ENCODE measurements around the gene TBC1D1. TPM values are rescaled to one million over a fixed set of nuclear protein-coding genes. Genes with fewer than 3 reads are reported as not detected.

The TBC1D1 gene
- total RNA-seq, 4 donors from 2014 or later: 66.2 to 120 (median 87.9) TPM

GRCh38 chr4:37879365-37879764 lies 11.5 kb upstream of the TBC1D1 start:
- Histone ChIP-seq H3K9me3 (no peaks in the 10 kb centered on the region), H3K27me3 (no peaks in the 10 kb centered on the region), H3K27ac (no peak overlapping the region), H3K4me1 (peaks cover 0 to 21% (median 0%) of the 10 kb centered on the region in 4 donors), H3K4me3 (no peak overlapping the region), H3K36me3 (no peaks in the 10 kb centered on the region)
- no peak for DNase-seq
- TF ChIP-seq POLR2A (IDR thresholded peaks at IDR 0.05): no peak
- TF ChIP-seq CTCF (IDR thresholded peaks at IDR 0.05): no peak

GRCh38 chr4:37881811-37882210 lies 9.1 kb upstream of the TBC1D1 start:
- no peak overlapping the region for H3K27ac ChIP-seq

GRCh38 chr4:37882665-37883296 lies 8.1 kb upstream of the TBC1D1 start:
- Histone ChIP-seq H3K27me3 (no peaks in the 10 kb centered on the region), H3K4me1 (no peaks in the 10 kb centered on the region), H3K4me3 (no peak overlapping the region), H3K36me3 (no peaks in the 10 kb centered on the region), H3K9me3 (no peaks in the 10 kb centered on the region), H3K27ac (no peak overlapping the region)
- DNase-seq: no peak
- no peak for TF ChIP-seq POLR2A (IDR thresholded peaks at IDR 0.05)

More at GRCh38 chr4:37881811-37882210, 9.1 kb upstream of the TBC1D1 start:
- peaks cover 0 to 1% (median 0%) of the 10 kb centered on the region in 4 donors for H3K4me1 ChIP-seq
- H3K27me3 ChIP-seq: no peaks in the 10 kb centered on the region
- no peaks in the 10 kb centered on the region for H3K36me3 ChIP-seq
- no peak overlapping the region for H3K4me3 ChIP-seq
- H3K9me3 ChIP-seq: no peaks in the 10 kb centered on the region
- no peak for DNase-seq
- TF ChIP-seq CTCF (IDR thresholded peaks at IDR 0.05) (no peak), POLR2A (IDR thresholded peaks at IDR 0.05) (no peak)

GRCh38 chr4:37884855-37885487 lies 5.9 kb upstream of the TBC1D1 start:
- Histone ChIP-seq H3K27ac (peak overlapping the region in 1 of 4 donors; percentile 74), H3K36me3 (no peaks in the 10 kb centered on the region), H3K4me1 (peaks cover 0 to 3% (median 0%) of the 10 kb centered on the region in 4 donors), H3K4me3 (no peak overlapping the region), H3K9me3 (no peaks in the 10 kb centered on the region), H3K27me3 (no peaks in the 10 kb centered on the region)
- no peak for DNase-seq
- no peak for TF ChIP-seq CTCF (IDR thresholded peaks at IDR 0.05)
- TF ChIP-seq POLR2A (IDR thresholded peaks at IDR 0.05): no peak

- Histone ChIP-seq H3K27ac (peak overlapping the region in 1 of 4 donors; percentile 74), H3K9me3 (no peaks in the 10 kb centered on the region), H3K27me3 (no peaks in the 10 kb centered on the region), H3K36me3 (no peaks in the 10 kb centered on the region), H3K4me3 (no peak overlapping the region), H3K4me1 (peaks cover 0 to 8% (median 1%) of the 10 kb centered on the region in 4 donors)
- no peak for TF ChIP-seq CTCF (IDR thresholded peaks at IDR 0.05)
- DNase-seq: no peak
Observed at GRCh38 chr4:37885496-37885895, 5.4 kb upstream of the TBC1D1 start.
